Naive thymus-derived CD4-positive, alpha-beta T cell (primary cell): Measurements from ENCODE around the gene CNTRL. TPM values are rescaled to one million over a fixed set of nuclear protein-coding genes. Genes with fewer than 3 reads are reported as not detected.
"Not testable (repeated sequence)": the region's sequence is repeated elsewhere in the genome, so short reads cannot be mapped to it uniquely, and the experiment has no call there.

Experiments used
- ATAC-seq: fragments of 150-1000 bp; cut with Tn5 transposase; 2 replicates; pipeline ENCODE4 v1.10.0; 2021; ENCODE audit warnings: mild to moderate bottlenecking, moderate library complexity
- CTCF ChIA-PET: fragments of 350-600 bp; sonication (Branson Sonifier 250); formaldehyde crosslinking; loops from one replicate; lab custom pipeline; 2021; ENCODE audit warnings: antibody characterized with exemption; lab: Charles Lee
- POLR2A ChIA-PET: fragments of 350-600 bp; sonication (Branson Sonifier 250); formaldehyde crosslinking; loops from one replicate; lab custom pipeline; 2021; ENCODE audit warnings: antibody characterized with exemption, inconsistent platforms; lab: Charles Lee
- DNase-seq, 9 donors: peaks; one replicate each; pipeline versions ENCODE4 v3.0.0 to v3.0.0-alpha.2; 2020 to 2022; ENCODE audit warnings: mixed read lengths in 1 of 9
- H3K27ac ChIP-seq: one replicate; pipeline ENCODE4 v1.7.0; 2013; ENCODE audit warnings: mild to moderate bottlenecking, low read depth, low read length, moderate library complexity
- H3K27me3 ChIP-seq, 2 donors: one replicate each; pipeline ENCODE4 v1.7.0; 2013; ENCODE audit warnings: low read length in 2 of 2, mild to moderate bottlenecking in 2 of 2, moderate library complexity in 2 of 2; ENCODE audit not compliant: control insufficient read depth in 2 of 2, insufficient read depth in 2 of 2
- H3K36me3 ChIP-seq, 3 experiments: 1 replicate in 2 of 3; 2 replicates in 1 of 3; pipeline ENCODE4 v1.7.0; 2013; ENCODE audit warnings: low read length in 3 of 3, mild to moderate bottlenecking in 3 of 3, moderate library complexity in 1 of 3; ENCODE audit not compliant: insufficient read depth in 3 of 3, control insufficient read depth in 2 of 3
- H3K4me1 ChIP-seq, 2 donors: one replicate each; pipeline ENCODE4 v1.7.0; 2013; ENCODE audit warnings: low read length in 2 of 2, mild to moderate bottlenecking in 2 of 2, moderate library complexity in 1 of 2; ENCODE audit not compliant: control insufficient read depth in 2 of 2, insufficient read depth in 2 of 2
- H3K4me3 ChIP-seq: 2 replicates; pipeline ENCODE4 v1.7.0; 2013; ENCODE audit warnings: mild to moderate bottlenecking, low read length
- H3K9me3 ChIP-seq, 3 experiments: 1 replicate in 2 of 3; 2 replicates in 1 of 3; pipeline ENCODE4 v1.7.0; 2013; ENCODE audit warnings: low read length in 3 of 3; ENCODE audit not compliant: control insufficient read depth in 2 of 3
- H3K27ac Mint-ChIP-seq, 9 donors: one replicate each; pipeline ENCODE4 v1.8.0; 2020 to 2022; ENCODE audit warnings: mixed read lengths in 9 of 9, mild to moderate bottlenecking in 8 of 9, moderate library complexity in 5 of 9, inconsistent platforms in 2 of 9
- H3K27me3 Mint-ChIP-seq, 5 donors: one replicate each; pipeline ENCODE4 v1.8.0; 2021 to 2022; ENCODE audit warnings: mixed read lengths in 5 of 5, mild to moderate bottlenecking in 1 of 5
- H3K36me3 Mint-ChIP-seq, 5 donors: one replicate each; pipeline ENCODE4 v1.8.0; 2020 to 2022; ENCODE audit warnings: mixed read lengths in 5 of 5, mild to moderate bottlenecking in 3 of 5, inconsistent platforms in 1 of 5
- H3K4me1 Mint-ChIP-seq, 7 donors: one replicate each; pipeline ENCODE4 v1.8.0; 2020 to 2022; ENCODE audit warnings: mixed read lengths in 7 of 7, mild to moderate bottlenecking in 3 of 7, inconsistent platforms in 1 of 7
- H3K4me3 Mint-ChIP-seq, 10 donors: one replicate each; pipeline ENCODE4 v1.8.0; 2020 to 2022; ENCODE audit warnings: mild to moderate bottlenecking in 10 of 10, mixed read lengths in 10 of 10, moderate library complexity in 6 of 10, inconsistent platforms in 2 of 10
- H3K9me3 Mint-ChIP-seq, 11 donors: one replicate each; pipeline ENCODE4 v1.8.0; 2020 to 2022; ENCODE audit warnings: mixed read lengths in 11 of 11, mild to moderate bottlenecking in 4 of 11, inconsistent platforms in 1 of 11, moderate library complexity in 1 of 11
- intact Hi-C, 2 donors: fragments of 100-400 bp; cut with micrococcal nuclease; formaldehyde crosslinking; loops; one replicate each; pipeline ENCODE4 v1.15.1; 2023
- polyA plus RNA-seq, 2 donors: library from polyadenylated mRNA; unstranded; fragments of 300-500 nt; fragmentation: Illumina TruSeq; gene quantifications; one replicate each; pipeline ENCODE4 v1.2.3, GENCODE V29; 2021
- total RNA-seq, 6 experiments: library from RNA in 5 of 6; stranded (reverse) in 5 of 6; gene quantifications; 1 replicate in 5 of 6; 2 replicates in 1 of 6; pipeline ENCODE4 v1.2.3 and lab custom pipeline; 2021 to 2026

CNTRL gene
- total and polyA plus RNA-seq, 7 experiments from 2014 or later, result 14.4 to 131 (median 81.6) TPM

DNA sequence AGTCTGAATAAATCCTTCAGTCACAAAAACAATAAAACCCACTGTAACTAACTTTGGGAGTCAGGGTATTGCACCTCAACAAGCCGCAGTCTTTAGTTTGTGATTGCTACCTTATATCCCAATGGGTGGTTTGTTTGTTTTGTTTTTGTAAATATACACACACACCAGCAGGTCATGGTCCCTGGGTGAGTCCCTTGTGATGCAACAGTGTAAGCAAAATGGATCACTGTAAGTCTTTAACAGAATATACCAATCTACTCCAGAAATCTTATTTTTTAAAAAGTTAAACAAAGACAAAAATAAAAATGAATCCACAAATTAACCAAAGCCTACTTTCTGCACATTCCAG lies 104.6 kb downstream of the CNTRL start:
- CTCF ChIA-PET, H3K27me3 Mint-ChIP-seq, POLR2A ChIA-PET, H3K4me3 ChIP-seq, ATAC-seq, H3K27me3 ChIP-seq, H3K27ac ChIP-seq, H3K4me1 ChIP-seq, H3K9me3 Mint-ChIP-seq, H3K9me3 ChIP-seq, DNase-seq, H3K4me3 Mint-ChIP-seq: not testable (repeated sequence)
- peaks cover 5 to 41% (median 29%) of the 10 kb centered on the region in 5 donors for H3K36me3 Mint-ChIP-seq
- peak overlapping the region in 4 of 9 donors; percentile 17 to 74 (median 58) for H3K27ac Mint-ChIP-seq
- H3K4me1 Mint-ChIP-seq, result peaks cover 0 to 29% (median 20%) of the 10 kb centered on the region in 7 donors
- peaks cover 7 to 43% (median 11%) of the 10 kb centered on the region in 3 experiments for H3K36me3 ChIP-seq
- intact Hi-C loops, result loop anchor here in 1 of 2 donors (10.0 kb wide), 1 partner anchor 415 kb away; no protein-coding TSS in a partner anchor

DNA sequence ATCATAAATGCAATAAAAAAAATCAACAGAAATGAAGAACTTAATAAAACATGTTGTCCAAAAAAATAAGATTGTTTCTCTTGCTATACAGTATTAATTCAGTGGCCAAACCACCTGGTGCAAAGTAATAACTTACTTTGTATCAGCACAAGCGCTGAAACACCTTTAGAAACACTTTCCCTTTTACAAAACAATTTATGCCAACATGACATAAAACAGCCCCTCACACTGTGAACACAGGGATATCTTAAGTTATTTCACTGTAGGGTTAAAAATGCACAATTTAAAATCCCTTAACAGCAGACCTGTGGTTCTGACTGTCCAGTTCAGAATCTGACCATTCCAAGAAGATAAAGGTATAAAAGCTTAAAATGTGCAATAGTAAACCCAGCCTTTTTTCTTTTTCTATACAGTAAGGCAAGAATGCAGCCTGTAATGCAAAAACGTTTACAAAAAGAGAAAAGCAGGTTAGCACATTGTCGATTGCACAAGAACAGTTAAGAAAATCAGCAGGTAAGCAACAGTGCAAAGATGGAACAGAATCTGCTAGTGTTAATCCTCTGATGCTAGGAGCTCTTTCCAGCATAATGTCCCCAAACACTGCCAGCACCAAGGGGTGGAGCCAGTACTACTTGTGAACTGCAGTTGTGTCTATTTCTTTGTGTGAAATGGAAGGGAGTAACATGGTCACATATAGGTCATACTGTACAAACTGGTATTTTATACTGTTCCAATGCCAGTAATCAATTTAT lies 105.4 kb downstream of the CNTRL start:
- POLR2A ChIA-PET, result no interaction called here

DNA sequence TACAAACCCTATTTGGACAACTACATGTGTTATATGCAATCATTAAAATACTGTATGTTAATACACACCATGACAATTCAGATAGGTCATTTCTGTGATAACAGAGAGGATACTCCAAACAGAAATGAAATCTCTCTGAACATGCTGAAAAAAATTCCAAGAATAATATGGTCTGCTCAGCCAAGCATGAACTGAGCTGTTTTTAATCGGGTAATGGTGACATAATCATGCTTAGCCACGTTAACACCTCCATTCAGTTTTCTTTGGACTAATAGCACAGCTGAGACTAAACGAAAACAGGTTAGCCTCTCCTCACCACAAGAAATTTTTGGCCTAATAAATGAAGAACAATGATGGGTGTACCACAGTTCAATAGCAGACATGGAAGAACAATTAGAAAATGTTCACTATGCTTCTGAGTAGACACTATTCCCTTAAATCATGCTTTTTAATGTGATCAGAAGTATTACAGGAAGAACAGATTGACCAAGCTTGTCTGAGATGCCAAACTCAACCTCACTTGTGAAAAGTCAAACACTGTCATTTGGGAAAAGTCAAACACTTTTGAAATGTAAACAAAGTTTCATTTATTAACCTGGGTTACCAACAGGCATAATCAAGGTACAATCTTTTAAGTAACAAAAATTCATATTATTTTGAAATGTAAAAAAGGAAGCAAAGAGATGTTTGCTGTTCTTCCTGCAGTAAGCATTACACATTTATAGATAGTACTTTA lies 107.5 kb downstream of the CNTRL start:
- intact Hi-C loops, result no loop called here
- DNase-seq, result no peak
- Mint-ChIP-seq H3K27ac (peak overlapping the region in 7 of 9 donors; percentile 4 to 83 (median 70)), H3K9me3 (no peaks in the 10 kb centered on the region), H3K4me3 (no peak overlapping the region), H3K27me3 (no peaks in the 10 kb centered on the region), H3K4me1 (peaks cover 19 to 55% (median 45%) of the 10 kb centered on the region in 7 donors), H3K36me3 (peaks cover 5 to 38% (median 32%) of the 10 kb centered on the region in 5 donors)
- Histone ChIP-seq H3K36me3 (peaks cover 15 to 33% (median 18%) of the 10 kb centered on the region in 3 experiments), H3K9me3 (no peaks in the 10 kb centered on the region), H3K27ac (no peak overlapping the region), H3K27me3 (no peaks in the 10 kb centered on the region), H3K4me1 (peaks cover 17% of the 10 kb centered on the region in 2 donors), H3K4me3 (no peak overlapping the region)
- ChIA-PET POLR2A (no interaction called here), CTCF (no interaction called here)
- no peak for ATAC-seq

More for the DNA sequence above, 105.4 kb downstream of the CNTRL start:
- no peaks in the 10 kb centered on the region for H3K27me3 ChIP-seq
- Mint-ChIP-seq H3K36me3 (peaks cover 5 to 37% (median 26%) of the 10 kb centered on the region in 5 donors), H3K27me3 (no peaks in the 10 kb centered on the region), H3K4me3 (no peak overlapping the region), H3K9me3 (no peaks in the 10 kb centered on the region), H3K4me1 (peaks cover 4 to 37% (median 28%) of the 10 kb centered on the region in 7 donors), H3K27ac (peak overlapping the region; percentile 2 to 74 (median 53))
- ATAC-seq (no peak), DNase-seq (no peak)
- H3K36me3 ChIP-seq, result peaks cover 7 to 38% (median 11%) of the 10 kb centered on the region in 3 experiments
- no peaks in the 10 kb centered on the region for H3K9me3 ChIP-seq
- H3K4me1 ChIP-seq, result peaks cover under 1 to 4% of the 10 kb centered on the region in 2 donors
- intact Hi-C loops, result loop anchor here in 1 of 2 donors (10.0 kb wide), 1 partner anchor 415 kb away; no protein-coding TSS in a partner anchor
- CTCF ChIA-PET, result no interaction called here
- no peak overlapping the region for H3K4me3 ChIP-seq
- H3K27ac ChIP-seq, result peak overlapping the region; percentile 10

DNA sequence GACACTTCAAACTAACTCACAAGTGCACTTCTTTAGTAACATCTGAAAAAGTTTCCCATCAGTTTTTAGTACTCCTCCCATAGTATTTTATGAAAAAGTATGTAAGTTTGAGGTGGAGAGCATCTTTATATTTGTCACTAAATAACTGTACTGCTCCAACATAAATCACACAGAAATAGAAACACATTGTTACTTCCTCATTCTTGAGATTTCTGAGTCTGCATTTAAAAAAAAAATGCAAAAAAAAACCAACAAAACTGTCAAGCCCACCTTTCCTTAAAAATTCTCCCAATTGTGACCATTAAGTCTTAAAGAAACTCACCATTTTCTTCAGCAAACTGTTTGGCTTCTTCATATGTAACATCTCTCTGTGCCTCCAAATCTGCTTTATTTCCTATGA lies 108.2 kb downstream of the CNTRL start:
- ChIA-PET CTCF (no interaction called here), POLR2A (interaction anchor here (1.6 kb wide), 1 partner anchor 62 kb away, joined by 4 read pairs; no protein-coding TSS in a partner anchor)
- ATAC-seq (no peak), DNase-seq (no peak)
- Mint-ChIP-seq H3K4me1 (peaks cover 21 to 62% (median 52%) of the 10 kb centered on the region in 7 donors), H3K4me3 (peak overlapping the region in 1 of 10 donors; percentile 27), H3K27me3 (no peaks in the 10 kb centered on the region), H3K27ac (peak overlapping the region in 8 of 9 donors; percentile 36 to 93 (median 86)), H3K36me3 (peaks cover 5 to 37% (median 32%) of the 10 kb centered on the region in 5 donors), H3K9me3 (no peaks in the 10 kb centered on the region)
- H3K4me1 ChIP-seq, result peaks cover 17% of the 10 kb centered on the region in 2 donors
- no peaks in the 10 kb centered on the region for H3K27me3 ChIP-seq
- H3K4me3 ChIP-seq, result no peak overlapping the region
- H3K9me3 ChIP-seq, result no peaks in the 10 kb centered on the region
- H3K36me3 ChIP-seq, result peaks cover 15 to 30% (median 18%) of the 10 kb centered on the region in 3 experiments
- peak overlapping the region; percentile 45 for H3K27ac ChIP-seq
- intact Hi-C loops, result no loop called here

DNA sequence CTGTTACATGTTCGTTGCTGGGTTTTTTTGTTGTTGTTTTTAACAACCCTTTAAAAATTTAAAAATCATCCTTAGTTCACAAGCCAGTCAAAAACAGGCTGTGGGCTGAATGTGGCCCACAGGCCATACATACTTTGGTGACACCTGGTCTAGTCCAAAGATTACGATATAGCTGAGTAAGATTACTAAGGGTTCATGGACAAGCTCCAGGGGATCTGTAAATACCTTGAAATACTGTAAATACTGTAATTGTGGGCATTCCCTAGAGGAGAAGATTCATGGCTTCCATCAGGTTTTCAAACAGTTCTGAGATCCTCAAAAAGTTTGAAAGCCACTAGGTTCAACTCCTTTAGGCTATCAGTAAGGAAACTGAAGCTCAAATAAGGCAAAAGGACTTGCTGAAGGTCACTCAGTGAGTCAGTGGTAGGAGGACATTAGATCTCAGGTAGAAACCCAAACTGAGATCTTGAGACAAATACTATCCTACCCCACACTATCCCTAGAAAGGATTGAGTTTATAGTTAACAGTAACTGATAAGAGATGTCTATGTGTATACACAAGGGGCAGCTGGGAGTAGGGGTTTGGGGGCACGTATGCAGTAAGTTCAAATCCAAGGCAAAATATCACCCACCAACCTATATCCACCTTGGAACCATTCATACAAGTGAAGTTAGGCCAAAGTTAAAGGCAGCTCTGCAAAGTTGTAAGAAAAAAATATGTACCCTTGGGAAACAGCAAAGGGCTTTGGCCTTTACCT lies 109.1 kb downstream of the CNTRL start:
- H3K27ac Mint-ChIP-seq, result peak overlapping the region in 8 of 9 donors; percentile 36 to 93 (median 86)
- peaks cover 5 to 37% (median 27%) of the 10 kb centered on the region in 5 donors for H3K36me3 Mint-ChIP-seq
- intact Hi-C loops, result no loop called here
- Histone ChIP-seq H3K27ac (peak overlapping the region; percentile 45), H3K36me3 (peaks cover 15 to 30% (median 18%) of the 10 kb centered on the region in 3 experiments), H3K9me3 (no peaks in the 10 kb centered on the region), H3K27me3 (no peaks in the 10 kb centered on the region), H3K4me1 (peaks cover 17% of the 10 kb centered on the region in 2 donors), H3K4me3 (no peak overlapping the region)
- peaks cover 23 to 69% (median 58%) of the 10 kb centered on the region in 7 donors for H3K4me1 Mint-ChIP-seq
- no peak for ATAC-seq
- H3K27me3 Mint-ChIP-seq, result no peaks in the 10 kb centered on the region
- ChIA-PET CTCF (interaction anchor here (0.6 to 2.2 kb wide), 3 partner anchors 15 to 194 kb away, joined by 3 to 6 read pairs (median 3); no protein-coding TSS in a partner anchor), POLR2A (interaction anchor here (0.6 to 6.5 kb wide), 5 partner anchors 8 to 122 kb away, joined by 3 to 45 read pairs (median 3); partner anchors contain the start of gene RAB14)
- no peaks in the 10 kb centered on the region for H3K9me3 Mint-ChIP-seq
- DNase-seq, result no peak
- no peak overlapping the region for H3K4me3 Mint-ChIP-seq

DNA sequence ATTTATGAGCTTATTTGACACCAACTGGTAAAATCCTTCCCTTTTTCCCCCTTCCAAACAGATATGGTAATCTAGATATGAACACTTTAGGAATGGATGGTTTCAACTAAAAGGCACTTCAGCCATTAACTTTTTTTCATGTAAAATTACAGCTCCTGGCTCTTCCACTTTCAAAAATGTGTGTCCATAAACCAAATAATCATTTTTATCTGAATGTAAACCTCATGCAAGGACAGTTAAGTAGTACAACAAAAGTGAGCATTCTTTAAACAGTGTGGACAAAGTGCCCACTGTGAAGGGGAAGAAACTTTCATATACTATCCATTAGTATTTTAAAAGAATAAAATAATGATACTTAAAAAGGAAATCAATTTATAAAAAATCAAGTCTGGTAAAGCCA lies 109.7 kb downstream of the CNTRL start:
- no peak for DNase-seq
- Mint-ChIP-seq H3K4me1 (peaks cover 23 to 75% (median 65%) of the 10 kb centered on the region in 7 donors), H3K27ac (peak overlapping the region in 8 of 9 donors; percentile 36 to 93 (median 86)), H3K36me3 (peaks cover 5 to 37% (median 27%) of the 10 kb centered on the region in 5 donors), H3K9me3 (no peaks in the 10 kb centered on the region), H3K4me3 (no peak overlapping the region), H3K27me3 (no peaks in the 10 kb centered on the region)
- Histone ChIP-seq H3K36me3 (peaks cover 15 to 30% (median 18%) of the 10 kb centered on the region in 3 experiments), H3K27me3 (no peaks in the 10 kb centered on the region), H3K27ac (peak overlapping the region; percentile 45), H3K9me3 (no peaks in the 10 kb centered on the region), H3K4me1 (peaks cover 17% of the 10 kb centered on the region in 2 donors), H3K4me3 (no peak overlapping the region)
- ChIA-PET CTCF (interaction anchor here (0.6 to 2.2 kb wide), 3 partner anchors 14 to 193 kb away, joined by 3 to 6 read pairs (median 3); no protein-coding TSS in a partner anchor), POLR2A (interaction anchor here (0.6 to 6.5 kb wide), 4 partner anchors 9 to 123 kb away, joined by 3 to 45 read pairs (median 4); partner anchors contain the start of gene RAB14)
- no peak for ATAC-seq
- intact Hi-C loops, result no loop called here
